D721Med (cell line): Measurements from ENCODE around the gene USP40.

Experiments used
- DNase-seq: peaks from one replicate; pipeline ENCODE4 v3.0.0; 2011; ENCODE audit warnings: low spot score; ENCODE audit not compliant: insufficient read length
- FAIRE-seq: peaks from 2 replicates; lab custom pipeline; 2011; peaks lifted over from hg19 to GRCh38; lab: Jason Lieb, UNC
- CTCF ChIP-seq: IDR thresholded peaks from 2 replicates; pipeline ENCODE4 v1.5.1; 2012; ENCODE audit warnings: mild to moderate bottlenecking, control low read depth; ENCODE audit not compliant: insufficient read depth; ENCODE audit errors: missing control alignments

USP40 gene

GRCh38 chr2:233426619-233427342, 139.8 kb downstream of the USP40 start:
- DNase-seq (no peak), FAIRE-seq (no peak)
- TF ChIP-seq CTCF: no peak
